Brain microvascular endothelial cell (primary cell): ENCODE results near the gene INPP5F.

ENCODE experiments used
- DNase-seq: peaks from one replicate; pipeline ENCODE4 v3.0.0-alpha.2; 2020
- H3K27ac ChIP-seq: fragments of 250-450 bp; sonication (Bioruptor Pico); 2 replicates; pipeline ENCODE4 v1.5.1; 2020; ENCODE audit warnings: mild to moderate bottlenecking, moderate library complexity
- H3K27me3 ChIP-seq: fragments of 250-450 bp; sonication (Bioruptor Pico); replicated peaks from 2 replicates; pipeline ENCODE4 v1.5.1; 2020; ENCODE audit warnings: mild to moderate bottlenecking
- H3K36me3 ChIP-seq: fragments of 250-450 bp; sonication (Bioruptor Pico); replicated peaks from 2 replicates; pipeline ENCODE4 v1.5.1; 2020; ENCODE audit warnings: mild to moderate bottlenecking
- H3K4me3 ChIP-seq: 2 replicates; pipeline ENCODE4 v1.5.1; 2011; ENCODE audit warnings: low read depth, mild to moderate bottlenecking, control low read depth, low read length, moderate library complexity
- CTCF ChIP-seq: IDR thresholded peaks from 2 replicates; pipeline ENCODE4 v1.5.1; 2011; ENCODE audit warnings: low read depth, mild to moderate bottlenecking, moderate library complexity, low read length, control low read depth, inconsistent platforms; ENCODE audit errors: missing control alignments
- in situ Hi-C: cut with HindIII; loops from 2 replicates; pipeline ENCODE4 v1.10.0; 2017; ENCODE audit warnings: low sequenced_read_pairs, low pct_ligation_motif_present

The INPP5F gene

GRCh38 chr10:119753309-119753708 is 27.5 kb downstream of the INPP5F start:
- no peak for DNase-seq
- H3K27ac ChIP-seq, result no peak overlapping the region
- H3K36me3 ChIP-seq, result no peaks in the 10 kb centered on the region
- H3K27me3 ChIP-seq, result no peaks in the 10 kb centered on the region
- TF ChIP-seq CTCF, result no peak
- no peak overlapping the region for H3K4me3 ChIP-seq
- in situ Hi-C loops, result no loop called here

- TF ChIP-seq CTCF, result no peak
- in situ Hi-C loops, result no loop called here
- no peak overlapping the region for H3K27ac ChIP-seq
Measured at GRCh38 chr10:119754085-119754484, 28.2 kb downstream of the INPP5F start.

GRCh38 chr10:119754936-119755335 is 29.1 kb downstream of the INPP5F start:
- H3K4me3 ChIP-seq, result no peak overlapping the region
- H3K27ac ChIP-seq, result peak overlapping the region; percentile 37
- no peaks in the 10 kb centered on the region for H3K27me3 ChIP-seq
- in situ Hi-C loops, result no loop called here
- no peak for DNase-seq
- TF ChIP-seq CTCF, result no peak
- H3K36me3 ChIP-seq, result no peaks in the 10 kb centered on the region

More at GRCh38 chr10:119754085-119754484, 28.2 kb downstream of the INPP5F start:
- DNase-seq, result no peak
- Histone ChIP-seq H3K27me3 (no peaks in the 10 kb centered on the region), H3K4me3 (no peak overlapping the region), H3K36me3 (no peaks in the 10 kb centered on the region)

- in situ Hi-C loops, result no loop called here
- Histone ChIP-seq H3K36me3 (no peaks in the 10 kb centered on the region), H3K4me3 (no peak overlapping the region), H3K27me3 (no peaks in the 10 kb centered on the region), H3K27ac (peak overlapping the region; percentile 37)
- peak; percentile 41 for DNase-seq
- TF ChIP-seq CTCF, result no peak
Measured at GRCh38 chr10:119755446-119755845, 29.6 kb downstream of the INPP5F start.

GRCh38 chr10:119758448-119759195 is 32.8 kb downstream of the INPP5F start:
- DNase-seq, result no peak
- in situ Hi-C loops, result no loop called here

More at GRCh38 chr10:119758448-119759195, 32.8 kb downstream of the INPP5F start:
- TF ChIP-seq CTCF, result no peak
- Histone ChIP-seq H3K36me3 (no peaks in the 10 kb centered on the region), H3K27ac (no peak overlapping the region), H3K4me3 (no peak overlapping the region), H3K27me3 (no peaks in the 10 kb centered on the region)
